Measurements from ENCODE around the gene GAS7. TPM values are rescaled to one million over a fixed set of nuclear protein-coding genes. Genes with fewer than 3 reads are reported as not detected.

GAS7 gene
- total RNA-seq, 1 donor from 2014 or later: 8.5 TPM

DNA sequence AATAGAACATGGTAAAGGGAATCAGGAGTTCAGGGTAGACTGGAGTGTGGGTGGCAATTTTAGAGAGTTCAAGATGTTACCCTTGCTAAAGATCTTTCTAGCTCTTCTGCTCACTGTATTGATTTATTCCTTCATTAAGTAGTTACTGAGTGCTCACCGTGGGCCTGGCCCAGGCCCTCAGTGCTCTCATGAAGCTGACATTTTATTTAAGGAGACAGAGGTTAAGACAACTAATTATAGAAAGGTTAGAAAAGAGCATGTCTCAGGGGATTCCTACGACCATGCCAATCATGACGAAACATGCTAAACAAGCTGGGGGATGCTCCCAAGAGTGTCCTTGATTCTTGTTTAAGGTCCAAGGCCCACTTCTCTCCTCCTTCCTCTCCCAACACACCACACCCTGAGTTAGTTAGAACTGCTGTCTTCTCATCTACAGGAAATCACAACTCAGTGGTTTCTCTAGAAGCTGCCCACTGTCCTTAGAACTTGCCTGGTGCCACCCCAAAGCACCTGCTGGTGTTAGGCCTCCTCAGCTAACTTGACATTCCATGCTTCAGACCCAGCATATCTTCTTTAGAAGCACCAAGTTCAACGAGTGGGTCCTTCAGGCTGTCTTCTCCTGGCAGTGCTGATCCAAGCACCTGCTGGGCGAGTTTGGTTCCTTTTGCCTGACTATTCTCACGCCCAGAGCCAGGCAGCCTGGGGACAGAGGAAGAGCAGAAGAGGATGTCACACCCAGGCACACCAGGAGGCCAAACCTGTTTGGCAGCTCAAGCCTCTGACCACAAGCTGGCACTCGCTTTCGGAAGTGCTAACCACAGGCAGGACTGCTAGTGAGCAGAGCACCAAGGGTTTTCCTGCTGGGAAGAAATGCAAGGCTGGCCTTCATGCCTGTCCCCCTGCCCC, 79.0 kb downstream of the GAS7 start:
- no peak overlapping the region for H3K4me3 Mint-ChIP-seq (ENCODE audit: unreplicated experiment)

DNA sequence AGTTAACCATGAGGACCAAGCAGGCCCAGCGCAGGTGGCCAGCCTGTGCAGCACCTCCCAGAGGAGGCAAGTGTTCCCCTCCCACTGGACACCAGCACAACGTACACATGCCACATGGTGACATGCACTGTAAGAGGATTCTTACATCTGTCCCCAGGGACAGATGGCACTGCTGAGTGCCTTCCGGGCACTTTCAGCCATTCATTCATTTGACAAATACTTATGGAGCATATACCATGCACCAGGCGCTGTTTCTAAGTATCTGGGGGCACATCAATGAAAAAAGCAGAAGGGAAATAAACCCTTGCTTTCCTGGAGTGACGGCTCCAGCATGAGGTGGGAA, 79.6 kb downstream of the GAS7 start:
- FAIRE-seq (no peak), DNase-seq (ENCODE audit: low read depth) (no peak)
- no peak overlapping the region for H2AFZ ChIP-seq (ENCODE audit: low read depth, low read length)
- no peaks in the 10 kb centered on the region for H3K9me3 ChIP-seq (ENCODE audit: insufficient read depth, low read depth, low read length)
- H3K36me3 ChIP-seq (ENCODE audit: insufficient read depth, low read length): no peaks in the 10 kb centered on the region
- TF ChIP-seq, protein P1, sequence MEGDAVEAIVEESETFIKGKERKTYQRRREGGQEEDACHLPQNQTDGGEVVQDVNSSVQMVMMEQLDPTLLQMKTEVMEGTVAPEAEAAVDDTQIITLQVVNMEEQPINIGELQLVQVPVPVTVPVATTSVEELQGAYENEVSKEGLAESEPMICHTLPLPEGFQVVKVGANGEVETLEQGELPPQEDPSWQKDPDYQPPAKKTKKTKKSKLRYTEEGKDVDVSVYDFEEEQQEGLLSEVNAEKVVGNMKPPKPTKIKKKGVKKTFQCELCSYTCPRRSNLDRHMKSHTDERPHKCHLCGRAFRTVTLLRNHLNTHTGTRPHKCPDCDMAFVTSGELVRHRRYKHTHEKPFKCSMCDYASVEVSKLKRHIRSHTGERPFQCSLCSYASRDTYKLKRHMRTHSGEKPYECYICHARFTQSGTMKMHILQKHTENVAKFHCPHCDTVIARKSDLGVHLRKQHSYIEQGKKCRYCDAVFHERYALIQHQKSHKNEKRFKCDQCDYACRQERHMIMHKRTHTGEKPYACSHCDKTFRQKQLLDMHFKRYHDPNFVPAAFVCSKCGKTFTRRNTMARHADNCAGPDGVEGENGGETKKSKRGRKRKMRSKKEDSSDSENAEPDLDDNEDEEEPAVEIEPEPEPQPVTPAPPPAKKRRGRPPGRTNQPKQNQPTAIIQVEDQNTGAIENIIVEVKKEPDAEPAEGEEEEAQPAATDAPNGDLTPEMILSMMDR (IDR thresholded peaks at IDR 0.05; ENCODE audit: insufficient read depth, low read depth, low read length): no peak
- no peak for TF ChIP-seq EZH2 (IDR thresholded peaks at IDR 0.05; ENCODE audit: insufficient read depth, low read length)
- no peak overlapping the region for H3K9ac ChIP-seq (ENCODE audit: low read length)
- Mint-ChIP-seq H3K4me1 (ENCODE audit: low read depth, unreplicated experiment) (peaks cover 34% of the 10 kb centered on the region), H3K27me3 (ENCODE audit: low read depth, unreplicated experiment) (no peaks in the 10 kb centered on the region), H3K27ac (ENCODE audit: unreplicated experiment) (no peak overlapping the region), H3K4me3 (ENCODE audit: unreplicated experiment) (no peak overlapping the region), H3K9me3 (ENCODE audit: unreplicated experiment) (peaks cover 4% of the 10 kb centered on the region), H3K36me3 (ENCODE audit: low read depth, unreplicated experiment) (no peaks in the 10 kb centered on the region)
- H3K27ac ChIP-seq (ENCODE audit: low read depth, low read length): no peak overlapping the region
- H3K4me3 ChIP-seq (ENCODE audit: insufficient read depth, low read depth, low read length): no peak overlapping the region
- no peaks in the 10 kb centered on the region for H3K27me3 ChIP-seq (ENCODE audit: insufficient read depth, low read length)
- no peaks in the 10 kb centered on the region for H3K79me2 ChIP-seq (ENCODE audit: insufficient read depth, low read length)
- no peak overlapping the region for H3K4me2 ChIP-seq (ENCODE audit: low read length)
- H3K4me1 ChIP-seq (ENCODE audit: insufficient read depth, low read length): peaks cover 18% of the 10 kb centered on the region
- no peaks in the 10 kb centered on the region for H4K20me1 ChIP-seq (ENCODE audit: insufficient read depth, low read length)

More for the DNA sequence above, 79.0 kb downstream of the GAS7 start:
- Histone ChIP-seq H3K27ac (ENCODE audit: low read depth, low read length) (no peak overlapping the region), H2AFZ (ENCODE audit: low read depth, low read length) (no peak overlapping the region), H3K4me1 (ENCODE audit: insufficient read depth, low read length) (peaks cover 12% of the 10 kb centered on the region), H3K4me3 (ENCODE audit: insufficient read depth, low read depth, low read length) (no peak overlapping the region), H3K36me3 (ENCODE audit: insufficient read depth, low read length) (no peaks in the 10 kb centered on the region), H4K20me1 (ENCODE audit: insufficient read depth, low read length) (no peaks in the 10 kb centered on the region), H3K27me3 (ENCODE audit: insufficient read depth, low read length) (no peaks in the 10 kb centered on the region), H3K4me2 (ENCODE audit: low read length) (no peak overlapping the region), H3K9ac (ENCODE audit: low read length) (no peak overlapping the region), H3K9me3 (ENCODE audit: insufficient read depth, low read depth, low read length) (no peaks in the 10 kb centered on the region), H3K79me2 (ENCODE audit: insufficient read depth, low read length) (no peaks in the 10 kb centered on the region)
- Mint-ChIP-seq H3K27ac (ENCODE audit: unreplicated experiment) (no peak overlapping the region), H3K4me1 (ENCODE audit: low read depth, unreplicated experiment) (peaks cover 31% of the 10 kb centered on the region), H3K27me3 (ENCODE audit: low read depth, unreplicated experiment) (no peaks in the 10 kb centered on the region), H3K36me3 (ENCODE audit: low read depth, unreplicated experiment) (no peaks in the 10 kb centered on the region), H3K9me3 (ENCODE audit: unreplicated experiment) (peaks cover 4% of the 10 kb centered on the region)
- DNase-seq (ENCODE audit: low read depth) (no peak), FAIRE-seq (no peak)
- no peak for TF ChIP-seq EZH2 (IDR thresholded peaks at IDR 0.05; ENCODE audit: insufficient read depth, low read length)
- TF ChIP-seq, protein P1 (IDR thresholded peaks at IDR 0.05; ENCODE audit: insufficient read depth, low read depth, low read length): no peak

DNA sequence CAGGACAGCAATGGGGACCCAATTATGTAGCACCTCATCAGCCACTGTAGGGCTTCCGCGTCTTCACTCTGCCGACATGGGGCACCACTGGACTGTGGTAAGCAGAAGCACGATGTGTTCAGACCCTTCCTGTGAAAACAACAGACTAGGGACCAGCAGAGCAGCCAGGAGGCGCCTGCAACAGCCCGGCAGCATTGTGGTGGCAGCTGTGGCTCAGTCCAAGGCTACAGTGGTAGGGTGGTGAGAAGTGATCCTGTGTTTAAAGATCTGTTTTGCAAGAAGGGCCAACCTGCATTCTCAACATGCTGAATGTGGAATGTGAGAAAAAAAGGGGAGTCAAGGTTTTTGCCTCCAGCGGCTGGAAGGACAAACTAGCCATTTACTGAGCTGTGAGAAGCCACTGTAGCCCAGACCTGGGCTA, 80.8 kb downstream of the GAS7 start:
- no peak overlapping the region for H3K4me2 ChIP-seq (ENCODE audit: low read length)
- no peak overlapping the region for H3K9ac ChIP-seq (ENCODE audit: low read length)
- Mint-ChIP-seq H3K4me3 (ENCODE audit: unreplicated experiment) (no peak overlapping the region), H3K36me3 (ENCODE audit: low read depth, unreplicated experiment) (no peaks in the 10 kb centered on the region), H3K9me3 (ENCODE audit: unreplicated experiment) (peaks cover 4% of the 10 kb centered on the region), H3K27me3 (ENCODE audit: low read depth, unreplicated experiment) (no peaks in the 10 kb centered on the region), H3K27ac (ENCODE audit: unreplicated experiment) (no peak overlapping the region), H3K4me1 (ENCODE audit: low read depth, unreplicated experiment) (peaks cover 38% of the 10 kb centered on the region)
- H3K4me1 ChIP-seq (ENCODE audit: insufficient read depth, low read length): peaks cover 18% of the 10 kb centered on the region
- H3K36me3 ChIP-seq (ENCODE audit: insufficient read depth, low read length): no peaks in the 10 kb centered on the region
- no peak overlapping the region for H3K4me3 ChIP-seq (ENCODE audit: insufficient read depth, low read depth, low read length)
- TF ChIP-seq EZH2 (IDR thresholded peaks at IDR 0.05; ENCODE audit: insufficient read depth, low read length): no peak
- TF ChIP-seq, protein P1 (IDR thresholded peaks at IDR 0.05; ENCODE audit: insufficient read depth, low read depth, low read length): no peak
- no peak for DNase-seq (ENCODE audit: low read depth)
- no peaks in the 10 kb centered on the region for H3K9me3 ChIP-seq (ENCODE audit: insufficient read depth, low read depth, low read length)
- no peak overlapping the region for H2AFZ ChIP-seq (ENCODE audit: low read depth, low read length)
- no peaks in the 10 kb centered on the region for H3K79me2 ChIP-seq (ENCODE audit: insufficient read depth, low read length)
- H3K27me3 ChIP-seq (ENCODE audit: insufficient read depth, low read length): no peaks in the 10 kb centered on the region
- no peak for FAIRE-seq
- H3K27ac ChIP-seq (ENCODE audit: low read depth, low read length): no peak overlapping the region
- no peaks in the 10 kb centered on the region for H4K20me1 ChIP-seq (ENCODE audit: insufficient read depth, low read length)
